ENCODE data around the gene ULBP3.

The ULBP3 gene

GRCh38 chr6:150056916-150057315 is 12.0 kb downstream of the ULBP3 start:
- no peak for DNase-seq
- no peak for TF ChIP-seq CTCF (IDR thresholded peaks at IDR 0.05; ENCODE audit: low read depth, low read length)
- H3K36me3 ChIP-seq: no peaks in the 10 kb centered on the region

GRCh38 chr6:150056156-150056555 is 12.8 kb downstream of the ULBP3 start:
- no peaks in the 10 kb centered on the region for H3K36me3 ChIP-seq
- peaks cover 38% of the 10 kb centered on the region for H3K27me3 ChIP-seq (ENCODE audit: insufficient read depth, low read depth, severe bottlenecking)
- no peak for DNase-seq
- no peak for TF ChIP-seq CTCF (IDR thresholded peaks at IDR 0.05; ENCODE audit: low read depth, low read length)
- peaks cover 3% of the 10 kb centered on the region for H3K9me3 ChIP-seq (ENCODE audit: severe bottlenecking)
- H3K27ac ChIP-seq: no peak overlapping the region
- no peak overlapping the region for H3K4me3 ChIP-seq (ENCODE audit: low read depth, low read length)

More at GRCh38 chr6:150056916-150057315, 12.0 kb downstream of the ULBP3 start:
- no peak overlapping the region for H3K4me3 ChIP-seq (ENCODE audit: low read depth, low read length)
- H3K27me3 ChIP-seq (ENCODE audit: insufficient read depth, low read depth, severe bottlenecking): peaks cover 35% of the 10 kb centered on the region
- H3K9me3 ChIP-seq (ENCODE audit: severe bottlenecking): peaks cover 3% of the 10 kb centered on the region
- H3K27ac ChIP-seq: no peak overlapping the region

GRCh38 chr6:150055131-150055530 is 13.8 kb downstream of the ULBP3 start:
- no peak overlapping the region for H3K27ac ChIP-seq
- peaks cover 43% of the 10 kb centered on the region for H3K27me3 ChIP-seq (ENCODE audit: insufficient read depth, low read depth, severe bottlenecking)
- no peak for DNase-seq
- TF ChIP-seq CTCF (IDR thresholded peaks at IDR 0.05; ENCODE audit: low read depth, low read length): no peak
- H3K36me3 ChIP-seq: no peaks in the 10 kb centered on the region
- peaks cover 3% of the 10 kb centered on the region for H3K9me3 ChIP-seq (ENCODE audit: severe bottlenecking)
- no peak overlapping the region for H3K4me3 ChIP-seq (ENCODE audit: low read depth, low read length)

GRCh38 chr6:150053450-150053849 is 15.5 kb downstream of the ULBP3 start:
- no peak for TF ChIP-seq CTCF (IDR thresholded peaks at IDR 0.05; ENCODE audit: low read depth, low read length)
- H3K9me3 ChIP-seq (ENCODE audit: severe bottlenecking): peaks cover 3% of the 10 kb centered on the region
- DNase-seq: no peak
- peaks cover 46% of the 10 kb centered on the region for H3K27me3 ChIP-seq (ENCODE audit: insufficient read depth, low read depth, severe bottlenecking)
- no peak overlapping the region for H3K4me3 ChIP-seq (ENCODE audit: low read depth, low read length)
- no peak overlapping the region for H3K27ac ChIP-seq
- H3K36me3 ChIP-seq: no peaks in the 10 kb centered on the region

GRCh38 chr6:150050846-150051245 is 18.1 kb downstream of the ULBP3 start:
- H3K27me3 ChIP-seq (ENCODE audit: insufficient read depth, low read depth, severe bottlenecking): peaks cover 41% of the 10 kb centered on the region

More at GRCh38 chr6:150050846-150051245, 18.1 kb downstream of the ULBP3 start:
- peaks cover 3% of the 10 kb centered on the region for H3K9me3 ChIP-seq (ENCODE audit: severe bottlenecking)
- H3K27ac ChIP-seq: no peak overlapping the region
- no peak for DNase-seq
- no peaks in the 10 kb centered on the region for H3K36me3 ChIP-seq
- no peak for TF ChIP-seq CTCF (IDR thresholded peaks at IDR 0.05; ENCODE audit: low read depth, low read length)
- H3K4me3 ChIP-seq (ENCODE audit: low read depth, low read length): no peak overlapping the region

All from WERI-Rb-1 (cell line).